ENCODE data around the gene RBM39. TPM values are rescaled to one million over a fixed set of nuclear protein-coding genes. Genes with fewer than 3 reads are reported as not detected.

Gene RBM39
- total and polyA plus RNA-seq, 2 of the 13 experiments (the other 11 are each of a cell fraction or from before 2014, with no cell fraction given): 788 to 920 TPM

- TF ChIP-seq GRHL1 (CRISPR knock-in tag; conservative IDR thresholded peaks at IDR 0.05) (no peak), ARID4A (CRISPR knock-in tag; IDR thresholded peaks at IDR 0.05; ENCODE audit: borderline replicate concordance) (no peak; the same call in 1 of the 2 replicates), EHMT2 (IDR thresholded peaks at IDR 0.05; ENCODE audit: borderline replicate concordance, low read depth, low read length) (no peak), TFDP2 (CRISPR knock-in tag; IDR thresholded peaks at IDR 0.05) (no peak), KDM2A (CRISPR knock-in tag; IDR thresholded peaks at IDR 0.05; ENCODE audit: borderline replicate concordance, low read depth) (peak; percentile 76), ZNF597 (CRISPR knock-in tag; IDR thresholded peaks at IDR 0.05) (no peak), ZBTB7B (CRISPR knock-in tag; IDR thresholded peaks at IDR 0.05) (no peak), ZBTB21 (CRISPR knock-in tag; IDR thresholded peaks at IDR 0.05) (no peak; the same call in none of the 2 replicates), ZNF543 (CRISPR knock-in tag; IDR thresholded peaks at IDR 0.05) (no peak), MEF2D (CRISPR knock-in tag; IDR thresholded peaks at IDR 0.05) (no peak), ISL2 (CRISPR knock-in tag; IDR thresholded peaks at IDR 0.05) (no peak), MTA1 (CRISPR knock-in tag; IDR thresholded peaks at IDR 0.05; ENCODE audit: borderline replicate concordance) (no peak), KLF11 (CRISPR knock-in tag; IDR thresholded peaks at IDR 0.05) (no peak), ZNF282 (IDR thresholded peaks at IDR 0.05; ENCODE audit: partially characterized antibody) (no peak), ZNF724P (CRISPR knock-in tag; IDR thresholded peaks at IDR 0.05; ENCODE audit: borderline replicate concordance) (no peak), SUZ12 (IDR thresholded peaks at IDR 0.05; ENCODE audit: low read depth, low read length) (no peak), PBX3 (CRISPR knock-in tag; IDR thresholded peaks at IDR 0.05; ENCODE audit: borderline replicate concordance) (no peak), E2F5 (CRISPR knock-in tag; conservative IDR thresholded peaks at IDR 0.05) (no peak)
Observed at GRCh38 chr20:35768731-35769664, 26.9 kb upstream of the RBM39 start (continued).
